Trophoblast cell (in vitro differentiated cells and primary cell): ENCODE measurements around the gene LIMCH1.
A peak's percentile ranks its signal among the peaks of the same experiment; 100 is the strongest.

ENCODE experiments used
- DNase-seq, 2 donors: peaks; one replicate each; pipeline ENCODE4 v3.0.0-alpha.2; 2016
- H2AFZ ChIP-seq: 2 replicates; pipeline ENCODE4 v1.6.1; 2013; ENCODE audit warnings: low read length, moderate library complexity, mild to moderate bottlenecking; ENCODE audit not compliant: insufficient read depth, poor library complexity
- H2AK5ac ChIP-seq: 2 replicates; pipeline ENCODE4 v1.6.1; 2013; ENCODE audit warnings: mild to moderate bottlenecking, low read length
- H2BK120ac ChIP-seq: 2 replicates; pipeline ENCODE4 v1.6.1; 2013; ENCODE audit warnings: low read length, mild to moderate bottlenecking, moderate library complexity; ENCODE audit not compliant: insufficient read depth, poor library complexity
- H2BK12ac ChIP-seq: 2 replicates; pipeline ENCODE4 v1.6.1; 2013; ENCODE audit warnings: mild to moderate bottlenecking, low read length, moderate library complexity
- H2BK5ac ChIP-seq: 2 replicates; pipeline ENCODE4 v1.6.1; 2013; ENCODE audit warnings: low read length, low read depth, moderate library complexity, mild to moderate bottlenecking; ENCODE audit not compliant: poor library complexity
- H3K14ac ChIP-seq: 2 replicates; pipeline ENCODE4 v1.6.1; 2013; ENCODE audit warnings: mild to moderate bottlenecking, low read length
- H3K18ac ChIP-seq: 2 replicates; pipeline ENCODE4 v1.6.1; 2013; ENCODE audit warnings: mild to moderate bottlenecking, low read length
- H3K23ac ChIP-seq: 2 replicates; pipeline ENCODE4 v1.6.1; 2013; ENCODE audit warnings: low read length
- H3K27ac ChIP-seq: 2 replicates; pipeline ENCODE4 v1.5.1; 2013; ENCODE audit warnings: low read depth, mild to moderate bottlenecking, inconsistent platforms, low read length, moderate library complexity
- H3K27me3 ChIP-seq: 2 replicates; pipeline ENCODE4 v1.6.1; 2013; ENCODE audit warnings: inconsistent platforms, mild to moderate bottlenecking, low read length, moderate library complexity; ENCODE audit not compliant: insufficient read depth
- H3K36me3 ChIP-seq, 2 experiments: 1 replicate in 1 of 2; 2 replicates in 1 of 2; pipeline ENCODE4 v1.6.1; 2013; ENCODE audit warnings: low read length in 2 of 2, mild to moderate bottlenecking in 2 of 2, moderate library complexity in 1 of 2; ENCODE audit not compliant: insufficient read depth in 2 of 2, control insufficient read depth in 1 of 2
- H3K4ac ChIP-seq: 2 replicates; pipeline ENCODE4 v1.6.1; 2013; ENCODE audit warnings: low read depth, mild to moderate bottlenecking, low read length, moderate library complexity
- H3K4me1 ChIP-seq, 2 experiments: 1 replicate in 1 of 2; 2 replicates in 1 of 2; pipeline ENCODE4 v1.6.1; 2013; ENCODE audit warnings: low read length in 2 of 2, mild to moderate bottlenecking in 2 of 2, moderate library complexity in 1 of 2; ENCODE audit not compliant: insufficient read depth in 2 of 2, control insufficient read depth in 1 of 2
- H3K4me2 ChIP-seq: 2 replicates; pipeline ENCODE4 v1.6.1; 2013; ENCODE audit warnings: inconsistent platforms, mild to moderate bottlenecking, low read length, moderate library complexity
- H3K4me3 ChIP-seq: 2 replicates; pipeline ENCODE4 v1.5.1; 2013; ENCODE audit warnings: mild to moderate bottlenecking, low read depth, low read length, inconsistent platforms
- H3K79me1 ChIP-seq: one replicate; pipeline ENCODE4 v1.6.1; 2013; ENCODE audit warnings: low read length
- H3K79me2 ChIP-seq: 2 replicates; pipeline ENCODE4 v1.6.1; 2013; ENCODE audit warnings: low read length, mild to moderate bottlenecking; ENCODE audit not compliant: control insufficient read depth, insufficient read depth, poor library complexity
- H3K9ac ChIP-seq: 2 replicates; pipeline ENCODE4 v1.6.1; 2013; ENCODE audit warnings: mild to moderate bottlenecking, low read length
- H3K9me3 ChIP-seq: 2 replicates; pipeline ENCODE4 v1.6.1; 2013; ENCODE audit warnings: low read depth, mild to moderate bottlenecking, control low read depth, inconsistent platforms, low read length; ENCODE audit not compliant: insufficient read depth
- H4K12ac ChIP-seq: 2 replicates; pipeline ENCODE4 v1.6.1; 2013; ENCODE audit warnings: low read depth, mild to moderate bottlenecking, low read length, moderate library complexity
- H4K8ac ChIP-seq: 2 replicates; pipeline ENCODE4 v1.6.1; 2013; ENCODE audit warnings: low read depth, mild to moderate bottlenecking, low read length, moderate library complexity
- H4K91ac ChIP-seq: one replicate; pipeline ENCODE4 v1.6.1; 2013; ENCODE audit warnings: low read depth, mild to moderate bottlenecking, low read length, moderate library complexity
- WGBS: extraction: QIAGEN DNeasy Blood & Tissue Kit; methylation state at CpG from one replicate; pipeline ENCODE4 v1.1.7; 2013; ENCODE audit warnings: missing lambda C conversion rate; ENCODE audit not compliant: insufficient read length, insufficient coverage; ENCODE audit errors: extremely low coverage; 5-methylcytosine and 5-hydroxymethylcytosine counted together

LIMCH1 gene

GRCh38 chr4:41619161-41619560 is 81.2 kb downstream of the LIMCH1 start:
- Histone ChIP-seq H3K27ac (no peak overlapping the region), H3K27me3 (no peaks in the 10 kb centered on the region), H3K36me3 (peaks cover 4% of the 10 kb centered on the region in 2 experiments), H3K79me1 (no peaks in the 10 kb centered on the region), H2BK5ac (no peak overlapping the region), H3K4me2 (no peak overlapping the region), H3K79me2 (no peaks in the 10 kb centered on the region), H3K4me1 (peaks cover 4 to 5% of the 10 kb centered on the region in 2 experiments), H3K23ac (no peak overlapping the region), H2AFZ (no peak overlapping the region), H3K9ac (no peak overlapping the region), H2BK12ac (peak overlapping the region; percentile 43), H3K9me3 (no peaks in the 10 kb centered on the region), H4K8ac (no peak overlapping the region), H3K4me3 (no peak overlapping the region), H2BK120ac (peak overlapping the region; percentile 15), H2AK5ac (peak overlapping the region; percentile 82), H4K91ac (no peak overlapping the region), H3K14ac (peak overlapping the region; percentile 70), H3K4ac (peak overlapping the region; percentile 0), H4K12ac (no peak overlapping the region), H3K18ac (peak overlapping the region; percentile 81)
- WGBS, result no CpG with 5 or more reads among the region's 16 CpGs
- DNase-seq, result no peak

GRCh38 chr4:41620594-41621256 is 82.8 kb downstream of the LIMCH1 start:
- Histone ChIP-seq H3K4ac (no peak overlapping the region), H3K23ac (no peak overlapping the region), H3K9ac (no peak overlapping the region), H2AK5ac (no peak overlapping the region), H2BK12ac (no peak overlapping the region), H4K8ac (no peak overlapping the region), H3K14ac (no peak overlapping the region), H3K27ac (peak overlapping the region; percentile 62), H3K4me3 (no peak overlapping the region), H4K91ac (peak overlapping the region; percentile 49), H3K36me3 (peaks cover 4% of the 10 kb centered on the region in 2 experiments), H3K79me2 (no peaks in the 10 kb centered on the region), H3K4me2 (no peak overlapping the region), H3K79me1 (no peaks in the 10 kb centered on the region), H4K12ac (no peak overlapping the region), H3K4me1 (peaks cover 4 to 5% of the 10 kb centered on the region in 2 experiments), H2AFZ (no peak overlapping the region), H3K18ac (peak overlapping the region; percentile 63), H3K27me3 (no peaks in the 10 kb centered on the region), H2BK5ac (peak overlapping the region; percentile 7), H2BK120ac (no peak overlapping the region), H3K9me3 (no peaks in the 10 kb centered on the region)
- no CpG with 5 or more reads among the region's 5 CpGs for WGBS
- peak; percentile 91 to 97 for DNase-seq

- no peak overlapping the region for H3K4ac ChIP-seq
- WGBS, result no CpG with 5 or more reads among the region's 2 CpGs
Measured at GRCh38 chr4:41622787-41623186, 84.8 kb downstream of the LIMCH1 start.

GRCh38 chr4:41624765-41625164 is 86.8 kb downstream of the LIMCH1 start:
- no peak for DNase-seq
- no peak overlapping the region for H2AFZ ChIP-seq
- WGBS, result no CpG with 5 or more reads among the region's 3 CpGs
- no peak overlapping the region for H2BK120ac ChIP-seq
- no peaks in the 10 kb centered on the region for H3K27me3 ChIP-seq
- no peak overlapping the region for H4K91ac ChIP-seq
- no peak overlapping the region for H4K8ac ChIP-seq
- no peaks in the 10 kb centered on the region for H3K9me3 ChIP-seq
- H3K4me1 ChIP-seq, result peaks cover 4 to 5% of the 10 kb centered on the region in 2 experiments
- H3K23ac ChIP-seq, result no peak overlapping the region
- no peak overlapping the region for H2AK5ac ChIP-seq
- H3K14ac ChIP-seq, result no peak overlapping the region
- no peak overlapping the region for H3K27ac ChIP-seq
- H2BK5ac ChIP-seq, result no peak overlapping the region
- H3K79me1 ChIP-seq, result no peaks in the 10 kb centered on the region
- H3K9ac ChIP-seq, result no peak overlapping the region
- no peaks in the 10 kb centered on the region for H3K79me2 ChIP-seq
- H3K4me3 ChIP-seq, result no peak overlapping the region
- H3K18ac ChIP-seq, result no peak overlapping the region
- no peak overlapping the region for H4K12ac ChIP-seq
- no peak overlapping the region for H2BK12ac ChIP-seq
- no peaks in the 10 kb centered on the region for H3K36me3 ChIP-seq
- H3K4me2 ChIP-seq, result no peak overlapping the region
- no peak overlapping the region for H3K4ac ChIP-seq

More at GRCh38 chr4:41622787-41623186, 84.8 kb downstream of the LIMCH1 start:
- Histone ChIP-seq H3K14ac (no peak overlapping the region), H3K79me2 (no peaks in the 10 kb centered on the region), H2BK5ac (no peak overlapping the region), H4K8ac (no peak overlapping the region), H2BK120ac (no peak overlapping the region), H4K12ac (no peak overlapping the region), H3K4me3 (no peak overlapping the region), H2BK12ac (no peak overlapping the region), H3K27ac (no peak overlapping the region), H3K4me2 (no peak overlapping the region), H2AK5ac (no peak overlapping the region), H4K91ac (no peak overlapping the region), H3K27me3 (no peaks in the 10 kb centered on the region), H3K23ac (no peak overlapping the region), H3K36me3 (peaks cover 4% of the 10 kb centered on the region in 2 experiments), H3K9me3 (no peaks in the 10 kb centered on the region), H3K79me1 (no peaks in the 10 kb centered on the region), H3K9ac (no peak overlapping the region), H3K18ac (no peak overlapping the region), H2AFZ (no peak overlapping the region), H3K4me1 (peaks cover 4 to 5% of the 10 kb centered on the region in 2 experiments)
- peak; percentile 92 to 95 for DNase-seq
